Neural cell (in vitro differentiated cells): Measurements from ENCODE around the gene DNMT3A. TPM values are rescaled to one million over a fixed set of nuclear protein-coding genes. Genes with fewer than 3 reads are reported as not detected.
"Not testable (repeated sequence)": the region's sequence is repeated elsewhere in the genome, so short reads cannot be mapped to it uniquely, and the experiment has no call there.

ENCODE experiments used
- H2AFZ ChIP-seq: fragments of 200-600, 300-800 bp; sonication (generic), shearing (Covaris generic); 2 replicates; pipeline ENCODE4 v1.6.0; 2014; ENCODE audit warnings: low read depth, mild to moderate bottlenecking, antibody characterized with exemption, low read length, moderate library complexity
- H3F3A ChIP-seq: fragments of 200-600 bp; shearing (Covaris generic); 2 replicates; pipeline ENCODE4 v1.6.1; 2016; ENCODE audit warnings: mild to moderate bottlenecking, moderate library complexity, mixed read lengths, antibody characterized with exemption, low read length; ENCODE audit not compliant: insufficient read depth, poor library complexity, severe bottlenecking
- H3K27ac ChIP-seq: fragments of 200-600, 300-800 bp; sonication (generic), shearing (Covaris generic); 2 replicates; pipeline ENCODE4 v1.5.1; 2014; ENCODE audit warnings: mild to moderate bottlenecking, low read length, moderate library complexity
- H3K27me3 ChIP-seq: fragments of 300-800, 200-600 bp; sonication (generic), shearing (Covaris generic); 2 replicates; pipeline ENCODE4 v1.6.0; 2014; ENCODE audit warnings: mild to moderate bottlenecking, low read depth, low read length, moderate library complexity; ENCODE audit not compliant: insufficient read depth
- H3K36me3 ChIP-seq: fragments of 300-800, 200-600 bp; sonication (generic), shearing (Covaris generic); 2 replicates; pipeline ENCODE4 v1.5.1; 2014; ENCODE audit warnings: mild to moderate bottlenecking, antibody characterized with exemption, low read length, moderate library complexity; ENCODE audit not compliant: insufficient read depth
- H3K4me2 ChIP-seq: fragments of 300-800, 200-600 bp; sonication (generic), shearing (Covaris generic); 2 replicates; pipeline ENCODE4 v1.6.0; 2014; ENCODE audit warnings: mild to moderate bottlenecking, low read length
- H3K4me3 ChIP-seq: fragments of 300-800, 200-600 bp; sonication (generic), shearing (Covaris generic); 2 replicates; pipeline ENCODE4 v1.5.1; 2014; ENCODE audit warnings: mild to moderate bottlenecking, low read length, moderate library complexity
- H3K79me2 ChIP-seq: fragments of 200-600 bp; shearing (Covaris generic); replicated peaks from 2 replicates; pipeline ENCODE4 v1.6.0; 2014; ENCODE audit warnings: mild to moderate bottlenecking, low read length, moderate library complexity; ENCODE audit not compliant: insufficient read depth
- H3K9ac ChIP-seq: fragments of 300-800, 200-600 bp; sonication (generic), shearing (Covaris generic); 2 replicates; pipeline ENCODE4 v1.6.1; 2016; ENCODE audit warnings: mild to moderate bottlenecking, low read length, mixed read lengths
- H3K9me2 ChIP-seq: fragments of 200-600 bp; shearing (Covaris generic); 2 replicates; pipeline ENCODE4 v1.6.1; 2016; ENCODE audit warnings: mild to moderate bottlenecking, low read length, mixed read lengths; ENCODE audit not compliant: insufficient read depth
- H3K9me3 ChIP-seq: fragments of 200-600, 300-800 bp; sonication (generic), shearing (Covaris generic); 2 replicates; pipeline ENCODE4 v1.6.1; 2016; ENCODE audit warnings: mild to moderate bottlenecking, mixed run types, low read length, moderate library complexity, mixed read lengths
- H4K20me1 ChIP-seq: fragments of 200-600 bp; shearing (Covaris generic); 2 replicates; pipeline ENCODE4 v1.6.1; 2016; ENCODE audit warnings: mild to moderate bottlenecking, mixed run types; ENCODE audit not compliant: insufficient read depth
- CTCF ChIP-seq: fragments of 450-650 bp; IDR thresholded peaks from 2 replicates; pipeline ENCODE4 v1.5.1; 2014; ENCODE audit warnings: antibody characterized with exemption, mild to moderate bottlenecking, moderate library complexity; ENCODE audit not compliant: poor library complexity, severe bottlenecking
- EP300 ChIP-seq: fragments of 450-650 bp; conservative IDR thresholded peaks from 2 replicates; pipeline ENCODE4 v1.6.1; 2014; ENCODE audit warnings: antibody characterized with exemption, mild to moderate bottlenecking, moderate library complexity; ENCODE audit not compliant: poor library complexity, severe bottlenecking
- EZH2 ChIP-seq: fragments of 200-600, 300-800 bp; shearing (Covaris generic), sonication (generic); IDR thresholded peaks from 2 replicates; pipeline ENCODE4 v1.6.1; 2014; ENCODE audit warnings: antibody characterized with exemption, low read length, borderline replicate concordance, mild to moderate bottlenecking; ENCODE audit not compliant: insufficient read depth, poor library complexity, severe bottlenecking
- MXI1 ChIP-seq: fragments of 450-650 bp; conservative IDR thresholded peaks from 2 replicates; pipeline ENCODE4 v1.6.1; 2014; ENCODE audit warnings: antibody characterized with exemption, mild to moderate bottlenecking; ENCODE audit not compliant: poor library complexity, severe bottlenecking
- POLR2AphosphoS5 ChIP-seq: IDR thresholded peaks from 2 replicates; pipeline ENCODE4 v1.6.1; 2012
- RAD21 ChIP-seq: fragments of 450-650 bp; conservative IDR thresholded peaks from 2 replicates; pipeline ENCODE4 v1.6.1; 2014; ENCODE audit warnings: antibody characterized with exemption, mild to moderate bottlenecking, moderate library complexity
- REST ChIP-seq: IDR thresholded peaks from 2 replicates; pipeline ENCODE4 v1.6.1; 2012; ENCODE audit warnings: borderline replicate concordance
- SMC3 ChIP-seq: fragments of 450-650 bp; conservative IDR thresholded peaks from 2 replicates; pipeline ENCODE4 v1.6.1; 2014; ENCODE audit warnings: antibody characterized with exemption, mild to moderate bottlenecking, moderate library complexity; ENCODE audit not compliant: poor library complexity
- TAF1 ChIP-seq: IDR thresholded peaks from 2 replicates; pipeline ENCODE4 v1.6.1; 2012; ENCODE audit warnings: low read depth
- polyA plus RNA-seq: library from polyadenylated mRNA; depleted of rRNA; stranded (reverse); fragments of >200 nt; gene quantifications from 2 replicates; pipeline ENCODE4 v1.2.3, GENCODE V29; 2014

The DNMT3A gene
- polyA plus RNA-seq, 1 donor from 2014 or later: 33.0 TPM

GRCh38 chr2:25273985-25274535 is 67.7 kb downstream of the DNMT3A start:
- Histone ChIP-seq H3K4me3 (no peak overlapping the region), H3K9ac (no peak overlapping the region), H3K36me3 (no peaks in the 10 kb centered on the region), H3K4me2 (no peak overlapping the region), H3K79me2 (no peaks in the 10 kb centered on the region), H2AFZ (no peak overlapping the region), H3K9me3 (no peaks in the 10 kb centered on the region), H3K27ac (no peak overlapping the region), H3K27me3 (no peaks in the 10 kb centered on the region), H3K9me2 (no peaks in the 10 kb centered on the region), H4K20me1 (no peaks in the 10 kb centered on the region), H3F3A (no peaks in the 10 kb centered on the region)
- TF ChIP-seq EP300 (no peak), CTCF (no peak), RAD21 (no peak), TAF1 (no peak), REST (no peak), POLR2AphosphoS5 (no peak), EZH2 (no peak), MXI1 (no peak), SMC3 (no peak)

- not testable (repeated sequence) for H3K79me2 ChIP-seq, H3K9me2 ChIP-seq, H4K20me1 ChIP-seq, H3K36me3 ChIP-seq, H3F3A ChIP-seq, H2AFZ ChIP-seq, H3K27ac ChIP-seq, H3K9ac ChIP-seq, H3K4me2 ChIP-seq, H3K9me3 ChIP-seq, H3K27me3 ChIP-seq, H3K4me3 ChIP-seq
Observed at GRCh38 chr2:25272705-25273104, 69.0 kb downstream of the DNMT3A start.

- Histone ChIP-seq H3K36me3 (no peaks in the 10 kb centered on the region), H3K4me2 (no peak overlapping the region), H3K9me3 (no peaks in the 10 kb centered on the region), H3K9me2 (no peaks in the 10 kb centered on the region), H3K4me3 (no peak overlapping the region), H3K27ac (no peak overlapping the region), H4K20me1 (no peaks in the 10 kb centered on the region), H2AFZ (no peak overlapping the region), H3K27me3 (no peaks in the 10 kb centered on the region), H3K9ac (no peak overlapping the region), H3K79me2 (no peaks in the 10 kb centered on the region), H3F3A (no peaks in the 10 kb centered on the region)
- TF ChIP-seq RAD21: no peak
- no peak for TF ChIP-seq TAF1
Observed at GRCh38 chr2:25270061-25270460, 71.7 kb downstream of the DNMT3A start.
